GM19455 (cell line): ENCODE measurements around the gene SLCO3A1.

Source experiments
- ATAC-seq: cut with Tn5 transposase; IDR thresholded peaks from one replicate; pipeline ENCODE4 v1.9.1; 2021; ENCODE audit not compliant: unreplicated experiment

The SLCO3A1 gene

GRCh38 chr15:91909111-91909510, 55.6 kb downstream of the SLCO3A1 start:
- ATAC-seq: no peak

- ATAC-seq: no peak
Measured at GRCh38 chr15:91909574-91909973, 56.1 kb downstream of the SLCO3A1 start.

- no peak for ATAC-seq
Measured at GRCh38 chr15:91911844-91912243, 58.3 kb downstream of the SLCO3A1 start.

- no peak for ATAC-seq
Measured at GRCh38 chr15:91912336-91912735, 58.8 kb downstream of the SLCO3A1 start.

- ATAC-seq: no peak
Measured at GRCh38 chr15:91913560-91913959, 60.1 kb downstream of the SLCO3A1 start.

- no peak for ATAC-seq
Measured at GRCh38 chr15:91915576-91915975, 62.1 kb downstream of the SLCO3A1 start.

- ATAC-seq: no peak
Measured at GRCh38 chr15:91916051-91916450, 62.5 kb downstream of the SLCO3A1 start.

- ATAC-seq: no peak
Measured at GRCh38 chr15:91917686-91918360, 64.3 kb downstream of the SLCO3A1 start.

GRCh38 chr15:91919014-91919534, 65.6 kb downstream of the SLCO3A1 start:
- ATAC-seq: no peak

GRCh38 chr15:91921188-91921842, 67.8 kb downstream of the SLCO3A1 start:
- ATAC-seq: no peak

- ATAC-seq: no peak
Measured at GRCh38 chr15:91921843-91922198, 68.3 kb downstream of the SLCO3A1 start.

GRCh38 chr15:91922646-91923547, 69.4 kb downstream of the SLCO3A1 start:
- ATAC-seq: no peak

GRCh38 chr15:91924183-91924582, 70.7 kb downstream of the SLCO3A1 start:
- ATAC-seq: no peak

- no peak for ATAC-seq
Measured at GRCh38 chr15:91924837-91925495, 71.5 kb downstream of the SLCO3A1 start.

- no peak for ATAC-seq
Measured at GRCh38 chr15:91925794-91926193, 72.3 kb downstream of the SLCO3A1 start.

- ATAC-seq: no peak
Measured at GRCh38 chr15:91926908-91927270, 73.4 kb downstream of the SLCO3A1 start.

GRCh38 chr15:91927585-91927984, 74.1 kb downstream of the SLCO3A1 start:
- ATAC-seq: no peak

GRCh38 chr15:91928675-91929074, 75.2 kb downstream of the SLCO3A1 start:
- no peak for ATAC-seq

GRCh38 chr15:91929509-91929908, 76.0 kb downstream of the SLCO3A1 start:
- ATAC-seq: no peak

GRCh38 chr15:91930092-91930491, 76.6 kb downstream of the SLCO3A1 start:
- ATAC-seq: no peak

GRCh38 chr15:91936182-91936775, 82.8 kb downstream of the SLCO3A1 start:
- ATAC-seq: no peak
